ENCODE results near the gene GPM6B.

The GPM6B gene

GRCh38 chrX:13821738-13822137 lies 4.8 kb upstream of the GPM6B start:
- DNase-seq, result no peak

- no peak for DNase-seq
These were observed 717 bp downstream of the GPM6B start for GRCh38 chrX:13816176-13816575.

- no peak for DNase-seq
These were observed 1.2 kb downstream of the GPM6B start for GRCh38 chrX:13815664-13816063.

GRCh38 chrX:13808865-13809264 lies 8.0 kb downstream of the GPM6B start:
- DNase-seq, result no peak

- no peak for DNase-seq
These were observed 8.6 kb downstream of the GPM6B start for GRCh38 chrX:13808293-13808692.

GRCh38 chrX:13805241-13805640 lies 11.7 kb downstream of the GPM6B start:
- DNase-seq, result no peak

- DNase-seq, result no peak
These were observed 13.8 kb downstream of the GPM6B start for GRCh38 chrX:13803116-13803515.

GRCh38 chrX:13798184-13798583 lies 18.7 kb downstream of the GPM6B start:
- DNase-seq, result no peak

GRCh38 chrX:13797512-13797911 lies 19.4 kb downstream of the GPM6B start:
- DNase-seq, result no peak

GRCh38 chrX:13794417-13794816 lies 22.5 kb downstream of the GPM6B start:
- DNase-seq, result no peak

- DNase-seq, result no peak
These were observed 23.0 kb downstream of the GPM6B start for GRCh38 chrX:13793897-13794296.

GRCh38 chrX:13791559-13791958 lies 25.3 kb downstream of the GPM6B start:
- no peak for DNase-seq

GRCh38 chrX:13791145-13791544 lies 25.7 kb downstream of the GPM6B start:
- no peak for DNase-seq

GRCh38 chrX:13790206-13791131 lies 26.4 kb downstream of the GPM6B start:
- DNase-seq, result no peak

GRCh38 chrX:13786048-13786447 lies 30.8 kb downstream of the GPM6B start:
- DNase-seq, result no peak

GRCh38 chrX:13780868-13781427 lies 35.9 kb downstream of the GPM6B start:
- DNase-seq, result no peak

GRCh38 chrX:13778916-13779315 lies 38.0 kb downstream of the GPM6B start:
- no peak for DNase-seq

GRCh38 chrX:13776387-13776786 lies 40.5 kb downstream of the GPM6B start:
- DNase-seq, result no peak

- DNase-seq, result no peak
These were observed 41.1 kb downstream of the GPM6B start for GRCh38 chrX:13775837-13776236.

GRCh38 chrX:13774696-13775095 lies 42.2 kb downstream of the GPM6B start:
- DNase-seq, result no peak

- DNase-seq, result no peak
These were observed 46.8 kb downstream of the GPM6B start for GRCh38 chrX:13770013-13770535.

- no peak for DNase-seq
These were observed 48.0 kb downstream of the GPM6B start for GRCh38 chrX:13768939-13769338.

- no peak for DNase-seq
These were observed 52.1 kb downstream of the GPM6B start for GRCh38 chrX:13764765-13765164.

GRCh38 chrX:13764281-13764680 lies 52.6 kb downstream of the GPM6B start:
- DNase-seq, result no peak
